Activated naive CD8-positive, alpha-beta T cell treated with anti-CD3 and anti-CD28 coated beads for 36 hours (primary cell): ENCODE results near the gene OPA1. TPM values are rescaled to one million over a fixed set of nuclear protein-coding genes. Genes with fewer than 3 reads are reported as not detected.

Experiments used
- DNase-seq: peaks from one replicate; pipeline ENCODE4 v3.0.0; 2021
- H3K27ac Mint-ChIP-seq: one replicate; pipeline ENCODE4 v1.8.0; 2022; ENCODE audit warnings: mild to moderate bottlenecking, moderate library complexity, mixed read lengths
- H3K27me3 Mint-ChIP-seq: one replicate; pipeline ENCODE4 v1.8.0; 2022; ENCODE audit warnings: mild to moderate bottlenecking, mixed read lengths
- H3K36me3 Mint-ChIP-seq: one replicate; pipeline ENCODE4 v1.8.0; 2021; ENCODE audit warnings: mild to moderate bottlenecking, mixed read lengths
- H3K4me1 Mint-ChIP-seq: one replicate; pipeline ENCODE4 v1.8.0; 2021; ENCODE audit warnings: mixed read lengths
- H3K4me3 Mint-ChIP-seq: one replicate; pipeline ENCODE4 v1.8.0; 2022; ENCODE audit warnings: mild to moderate bottlenecking, moderate library complexity, mixed read lengths
- H3K9me3 Mint-ChIP-seq: one replicate; pipeline ENCODE4 v1.8.0; 2022; ENCODE audit warnings: mixed read lengths
- total RNA-seq, 2 experiments: library from RNA; stranded (reverse); gene quantifications; one replicate each; pipeline ENCODE4 v1.2.3, GENCODE V29; 2021

OPA1 gene
- total RNA-seq, 2 experiments from 2014 or later, result 89.4 to 102 TPM

- H3K27me3 Mint-ChIP-seq, result peaks cover 18% of the 10 kb centered on the region
- no peak overlapping the region for H3K4me3 Mint-ChIP-seq
- peaks cover 8% of the 10 kb centered on the region for H3K4me1 Mint-ChIP-seq
- no peak overlapping the region for H3K27ac Mint-ChIP-seq
- no peak for DNase-seq
- H3K9me3 Mint-ChIP-seq, result peaks cover 3% of the 10 kb centered on the region
- no peaks in the 10 kb centered on the region for H3K36me3 Mint-ChIP-seq
Measured at GRCh38 chr3:193744822-193745684, 152.0 kb downstream of the OPA1 start.

DNA sequence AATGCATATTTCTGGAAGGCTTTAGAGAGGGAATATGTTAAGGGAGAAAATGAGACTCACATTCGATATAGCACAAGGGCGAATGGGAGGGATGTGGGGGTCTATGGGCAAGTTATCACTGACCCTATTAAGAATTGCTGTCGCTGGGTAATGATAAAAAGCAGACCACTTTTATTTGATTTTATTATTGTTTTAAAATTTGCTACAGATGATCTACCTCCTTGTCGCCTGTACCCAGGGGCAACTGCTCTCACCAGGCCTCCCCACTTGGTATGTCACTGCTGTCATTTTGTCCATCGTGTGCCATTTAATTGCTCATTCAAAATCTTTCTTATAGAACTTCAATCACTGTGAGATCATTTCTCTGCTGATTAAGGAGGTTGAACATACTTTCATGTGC, 153.8 kb downstream of the OPA1 start:
- H3K36me3 Mint-ChIP-seq, result no peaks in the 10 kb centered on the region
- H3K27me3 Mint-ChIP-seq, result peaks cover 18% of the 10 kb centered on the region
- DNase-seq, result no peak
- H3K27ac Mint-ChIP-seq, result no peak overlapping the region
- H3K9me3 Mint-ChIP-seq, result peaks cover 5% of the 10 kb centered on the region
- peaks cover 8% of the 10 kb centered on the region for H3K4me1 Mint-ChIP-seq
- H3K4me3 Mint-ChIP-seq, result no peak overlapping the region

Other genes with a start within 250 kb of the OPA1 start
- gene ATP13A5, start 214.5 kb upstream of the OPA1 start, total RNA-seq, result not detected
- 1 to 10 TPM; 1.6 to 1.7 TPM for gene ATP13A4, start 38.3 kb upstream of the OPA1 start, total RNA-seq